ENCODE data around the gene CDYL. TPM values are rescaled to one million over a fixed set of nuclear protein-coding genes. Genes with fewer than 3 reads are reported as not detected.

Gene CDYL
- total RNA-seq, 1 donor from 2014 or later = 53.5 TPM

- peaks cover 100% of the 10 kb centered on the region for H3K79me2 ChIP-seq (ENCODE audit: low read depth)
- Mint-ChIP-seq H3K9me3 (peaks cover under 1% of the 10 kb centered on the region), H3K4me1 (peaks cover 20% of the 10 kb centered on the region), H3K4me3 (no peak overlapping the region), H3K27ac (no peak overlapping the region), H3K27me3 (ENCODE audit: insufficient read depth, low read depth) (no peaks in the 10 kb centered on the region), H3K36me3 (peaks cover 6% of the 10 kb centered on the region)
- no peak overlapping the region for H3K4me2 ChIP-seq
- H3K4me3 ChIP-seq = no peak overlapping the region
- H4K20me1 ChIP-seq (ENCODE audit: low read depth) = peaks cover 96% of the 10 kb centered on the region
- no peak overlapping the region for H2AFZ ChIP-seq (replicated peaks)
- H3K9me3 ChIP-seq (ENCODE audit: low read depth) = no peaks in the 10 kb centered on the region
- no peaks in the 10 kb centered on the region for H3F3A ChIP-seq (ENCODE audit: low read depth)
- H3K4me1 ChIP-seq = peaks cover 4% of the 10 kb centered on the region
- H3K9ac ChIP-seq = no peak overlapping the region
- no peak overlapping the region for H3K27ac ChIP-seq
- no peaks in the 10 kb centered on the region for H3K27me3 ChIP-seq
- H3K36me3 ChIP-seq = no peaks in the 10 kb centered on the region
- no peak for DNase-seq (ENCODE audit: low spot score)
- TF ChIP-seq EZH2phosphoT487 (IDR thresholded peaks at IDR 0.05) (no peak), EZH2 (IDR thresholded peaks at IDR 0.05) (no peak), CTCF (IDR thresholded peaks at IDR 0.05) (no peak)
Observed at GRCh38 chr6:4853349-4853748, 77.1 kb downstream of the CDYL start.

DNA sequence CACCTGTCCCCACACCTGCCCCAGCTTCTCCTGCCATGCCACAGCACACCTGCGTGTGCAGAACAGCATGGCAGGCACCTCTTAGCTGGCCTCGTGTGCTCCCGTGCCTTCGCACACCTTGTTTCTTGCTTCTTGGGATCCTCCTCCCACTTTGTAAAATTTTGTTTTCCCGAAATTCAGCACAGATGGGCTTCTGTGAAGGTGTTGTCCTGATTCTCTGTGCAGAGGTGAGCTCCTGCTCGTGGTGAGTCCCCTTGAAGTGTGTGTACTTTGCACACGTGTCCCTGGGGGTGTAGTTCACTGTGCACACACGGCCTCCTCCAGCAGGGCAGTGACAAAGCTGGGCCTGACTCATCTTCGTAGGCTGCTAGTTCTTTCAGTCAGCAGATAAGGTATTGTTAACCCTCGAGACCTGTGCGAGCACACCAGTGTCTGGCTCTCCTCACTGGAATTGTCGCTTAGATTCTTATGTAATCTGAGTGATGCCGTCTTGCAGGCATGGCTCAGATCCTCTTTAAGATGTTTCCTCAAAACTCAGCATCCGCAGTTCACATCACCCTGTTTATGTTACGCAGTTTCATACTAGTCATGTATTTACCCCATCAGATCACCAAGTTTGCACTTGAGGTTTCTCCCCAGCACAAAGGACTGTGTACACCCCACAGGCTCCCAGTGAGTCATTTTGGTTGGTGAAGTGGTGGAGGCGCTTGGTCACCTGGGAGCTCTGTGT is 77.7 kb downstream of the CDYL start:
- no peak overlapping the region for H3K4me3 Mint-ChIP-seq
- H3K9me3 Mint-ChIP-seq = no peaks in the 10 kb centered on the region
- peaks cover 96% of the 10 kb centered on the region for H4K20me1 ChIP-seq (ENCODE audit: low read depth)
- TF ChIP-seq EZH2phosphoT487 (IDR thresholded peaks at IDR 0.05) (no peak), EZH2 (IDR thresholded peaks at IDR 0.05) (no peak), CTCF (IDR thresholded peaks at IDR 0.05) (no peak)
- no peak for DNase-seq (ENCODE audit: low spot score)
- H3K27me3 ChIP-seq = no peaks in the 10 kb centered on the region
- H3K9me3 ChIP-seq (ENCODE audit: low read depth) = no peaks in the 10 kb centered on the region
- no peak overlapping the region for H2AFZ ChIP-seq (replicated peaks)
- no peak overlapping the region for H3K9ac ChIP-seq
- no peak overlapping the region for H3K27ac ChIP-seq
- no peaks in the 10 kb centered on the region for H3K36me3 ChIP-seq
- H3K36me3 Mint-ChIP-seq = peaks cover 5% of the 10 kb centered on the region
- H3F3A ChIP-seq (ENCODE audit: low read depth) = no peaks in the 10 kb centered on the region
- H3K4me1 ChIP-seq = peaks cover 4% of the 10 kb centered on the region
- H3K79me2 ChIP-seq (ENCODE audit: low read depth) = peaks cover 100% of the 10 kb centered on the region
- H3K4me3 ChIP-seq = no peak overlapping the region
- peak overlapping the region; percentile 17 for H3K27ac Mint-ChIP-seq
- H3K4me1 Mint-ChIP-seq = peaks cover 24% of the 10 kb centered on the region
- no peak overlapping the region for H3K4me2 ChIP-seq
- H3K27me3 Mint-ChIP-seq (ENCODE audit: insufficient read depth, low read depth) = no peaks in the 10 kb centered on the region

- Histone ChIP-seq H3K27me3 (no peaks in the 10 kb centered on the region), H3K4me2 (no peak overlapping the region), H3K36me3 (no peaks in the 10 kb centered on the region), H3F3A (ENCODE audit: low read depth) (no peaks in the 10 kb centered on the region), H2AFZ (replicated peaks) (no peak overlapping the region), H3K4me3 (no peak overlapping the region), H3K4me1 (peaks cover 9% of the 10 kb centered on the region), H3K9ac (no peak overlapping the region), H3K79me2 (ENCODE audit: low read depth) (peaks cover 100% of the 10 kb centered on the region), H4K20me1 (ENCODE audit: low read depth) (peaks cover 87% of the 10 kb centered on the region), H3K9me3 (ENCODE audit: low read depth) (no peaks in the 10 kb centered on the region), H3K27ac (no peak overlapping the region)
- no peak for TF ChIP-seq CTCF (IDR thresholded peaks at IDR 0.05)
- TF ChIP-seq EZH2 (IDR thresholded peaks at IDR 0.05) = no peak
- no peak for TF ChIP-seq EZH2phosphoT487 (IDR thresholded peaks at IDR 0.05)
- peaks cover 3% of the 10 kb centered on the region for H3K27me3 Mint-ChIP-seq (ENCODE audit: insufficient read depth, low read depth)
- peaks cover 12% of the 10 kb centered on the region for H3K36me3 Mint-ChIP-seq
- H3K27ac Mint-ChIP-seq = no peak overlapping the region
- H3K9me3 Mint-ChIP-seq = peaks cover 10% of the 10 kb centered on the region
- H3K4me3 Mint-ChIP-seq = no peak overlapping the region
- peaks cover 28% of the 10 kb centered on the region for H3K4me1 Mint-ChIP-seq
- no peak for DNase-seq (ENCODE audit: low spot score)
Observed at GRCh38 chr6:4856785-4857184, 80.6 kb downstream of the CDYL start.

All from neural progenitor cell (in vitro differentiated cells).